ENCODE results near the gene VWA5A.

Gene VWA5A

GRCh38 chr11:124170801-124171586 is 55.7 kb downstream of the VWA5A start:
- no peak for DNase-seq

- DNase-seq: no peak
These were observed 56.9 kb downstream of the VWA5A start for GRCh38 chr11:124172101-124172500.

- no peak for DNase-seq
These were observed 57.3 kb downstream of the VWA5A start for GRCh38 chr11:124172599-124172998.

DNA sequence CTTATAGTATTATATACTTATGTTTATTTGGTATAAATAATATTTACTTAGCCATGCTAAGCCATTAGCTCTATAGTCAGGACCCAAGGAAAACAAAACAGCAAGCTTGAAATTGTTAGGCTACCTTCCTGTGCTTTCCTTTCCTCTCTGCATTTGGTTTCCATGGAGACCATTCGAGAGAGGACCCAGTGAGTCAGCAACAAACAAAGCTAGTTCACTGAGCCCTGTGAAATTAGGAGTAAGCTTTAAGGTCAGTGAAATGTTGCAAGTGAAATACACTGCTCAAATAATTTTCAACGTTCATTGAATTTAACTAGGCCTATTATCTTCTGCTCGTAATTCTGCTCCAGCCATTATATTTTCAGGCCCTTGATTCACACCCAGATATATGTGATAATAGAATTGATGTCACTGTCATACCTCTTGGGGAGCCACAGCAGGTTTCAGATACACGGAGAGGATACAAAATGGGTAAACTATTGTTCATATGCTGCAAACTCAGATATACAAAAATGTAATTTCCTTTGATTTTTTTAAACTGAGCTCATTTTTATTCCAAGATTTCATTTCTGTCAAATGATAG is 58.8 kb downstream of the VWA5A start:
- peak; percentile 95 for DNase-seq

DNA sequence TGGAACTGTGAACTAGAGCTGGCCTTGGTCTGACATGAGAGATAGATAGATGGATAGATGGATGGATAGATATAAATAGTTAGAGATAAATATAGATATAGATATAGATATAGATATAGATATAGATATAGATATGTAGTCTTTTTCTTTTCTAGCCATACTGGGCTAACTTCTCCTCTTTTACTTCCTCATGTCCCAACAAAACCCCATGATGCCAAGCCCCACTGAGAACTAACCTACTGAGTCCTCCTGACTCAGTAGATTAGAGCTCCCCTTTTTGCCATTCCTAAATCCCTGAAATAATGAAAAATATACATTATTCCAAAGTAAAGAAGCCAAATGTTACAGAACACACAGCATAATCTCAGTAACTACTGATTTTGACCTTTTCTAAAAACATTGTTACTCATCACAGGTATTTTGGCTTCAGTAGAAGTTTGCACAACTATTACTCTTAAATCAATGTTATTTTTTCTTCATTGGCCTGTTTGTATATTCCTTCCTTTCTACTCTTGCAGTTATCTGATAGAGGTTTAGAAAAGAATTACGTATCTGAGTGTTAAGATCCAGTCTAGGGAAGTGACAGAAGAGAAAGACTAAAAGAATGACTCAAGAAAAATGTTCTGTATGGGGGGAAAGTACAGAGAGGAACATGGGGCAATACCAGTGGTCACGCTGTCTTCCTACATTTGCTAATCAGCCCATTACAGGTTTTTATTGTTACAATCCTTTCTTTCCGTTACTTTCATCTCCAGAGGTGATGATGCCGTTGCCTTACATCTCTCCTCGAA is 61.9 kb downstream of the VWA5A start:
- no peak for DNase-seq

GRCh38 chr11:124179310-124179709 is 64.1 kb downstream of the VWA5A start:
- DNase-seq: no peak

DNA sequence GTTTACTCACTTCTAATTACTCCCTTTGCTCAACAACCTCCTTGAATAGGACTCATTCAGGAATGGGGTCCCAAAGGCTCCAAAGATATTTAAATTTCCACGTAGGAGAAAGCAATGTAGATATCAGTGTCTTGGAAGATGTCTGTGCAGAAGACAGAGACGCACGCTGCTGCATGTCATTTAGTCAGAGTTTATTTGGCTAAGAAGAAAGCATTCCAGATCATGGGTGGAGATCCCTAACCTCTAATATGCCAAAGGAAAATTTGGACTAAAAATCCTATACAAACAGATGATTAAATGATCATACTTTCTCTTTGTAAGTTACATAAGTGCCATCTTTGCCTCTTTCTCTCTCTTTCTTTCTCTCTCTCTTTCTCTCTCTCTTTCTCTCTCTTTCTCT is 67.8 kb downstream of the VWA5A start, which contains the start of gene OR10D3:
Gene OR10D3 (plus strand): TSS at position 278 of the 400 bp plus-strand sequence. CDS start 1,925 bp downstream, outside the sequence.
- no peak for DNase-seq

GRCh38 chr11:124190298-124191139 is 75.3 kb downstream of the VWA5A start:
- DNase-seq: no peak

DNA sequence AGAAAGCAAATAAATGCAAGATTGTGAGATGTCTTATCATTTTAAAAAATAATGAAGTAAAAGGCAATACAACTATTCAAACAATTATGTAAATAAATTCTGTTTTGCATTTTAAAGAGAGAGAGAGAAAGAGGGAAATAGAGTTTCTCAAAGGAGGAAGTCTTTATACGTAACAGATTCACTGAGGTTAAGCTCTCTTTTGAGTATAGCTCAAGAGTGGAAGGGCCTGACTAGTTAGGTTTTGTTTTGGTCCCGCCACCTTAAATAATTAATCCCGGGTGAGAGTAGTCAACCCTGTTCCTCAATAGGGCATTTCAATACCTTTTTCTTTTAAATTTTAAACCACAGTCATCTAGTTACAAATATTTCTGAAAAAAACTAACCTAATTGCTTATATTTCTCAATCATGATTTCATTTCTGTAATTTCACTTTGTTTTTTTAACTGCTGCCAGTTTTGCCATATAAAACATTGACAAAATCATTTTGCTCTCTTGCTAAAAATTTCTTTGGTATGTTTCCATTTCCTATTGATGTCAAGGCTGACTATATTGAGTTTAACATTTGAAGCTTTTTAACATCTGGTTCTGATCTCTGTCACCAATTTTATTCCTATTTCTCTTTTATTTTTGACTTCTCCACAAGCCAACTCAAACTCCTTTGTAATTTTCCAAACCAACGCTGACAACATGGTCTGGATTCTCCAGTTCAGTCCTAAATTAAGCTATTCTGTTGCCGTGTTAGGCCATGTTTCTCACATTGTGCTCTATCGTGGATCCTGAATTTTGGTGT is 78.2 kb downstream of the VWA5A start:
- DNase-seq: no peak

DNA sequence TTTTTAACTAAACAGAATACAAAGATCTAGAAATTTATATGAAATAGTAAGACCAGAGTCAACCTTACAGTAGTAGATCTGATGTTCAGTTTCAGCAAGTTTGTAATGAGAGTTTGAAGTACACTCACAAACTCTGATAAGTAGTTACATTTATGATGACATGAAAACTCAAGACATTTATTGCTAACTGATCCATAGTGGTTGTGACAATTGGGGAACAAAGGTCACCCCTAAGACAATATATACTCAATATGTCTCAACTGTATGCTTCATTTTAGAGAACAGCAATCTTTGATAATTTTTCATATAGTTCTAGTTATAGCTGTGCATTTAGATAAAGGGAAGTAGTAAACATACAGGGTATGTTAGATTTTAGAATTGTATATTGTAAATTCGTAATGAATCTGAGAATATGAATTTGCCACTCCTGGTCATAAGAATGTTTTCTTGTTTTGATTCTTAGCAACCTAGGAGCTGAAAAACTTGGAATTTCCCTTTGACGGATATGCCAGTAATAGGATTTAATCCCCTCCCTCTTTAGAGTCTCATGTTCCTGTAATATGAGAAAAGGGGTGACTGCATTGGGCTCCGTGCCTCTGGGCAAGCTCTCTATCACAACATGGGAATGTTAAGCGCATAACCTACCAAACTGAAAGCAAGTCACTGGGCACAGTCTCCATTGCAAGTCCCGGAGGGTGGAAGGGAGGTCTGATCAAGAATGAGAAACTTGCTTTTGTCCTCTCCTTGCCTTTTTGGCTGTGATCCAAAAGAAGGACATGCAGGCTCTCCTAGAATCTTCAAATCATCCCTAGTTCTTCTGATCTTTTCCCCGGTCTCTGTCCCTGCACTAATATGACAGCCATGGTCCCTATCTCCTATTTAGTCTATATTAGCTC is 79.3 kb downstream of the VWA5A start:
- no peak for DNase-seq

DNA sequence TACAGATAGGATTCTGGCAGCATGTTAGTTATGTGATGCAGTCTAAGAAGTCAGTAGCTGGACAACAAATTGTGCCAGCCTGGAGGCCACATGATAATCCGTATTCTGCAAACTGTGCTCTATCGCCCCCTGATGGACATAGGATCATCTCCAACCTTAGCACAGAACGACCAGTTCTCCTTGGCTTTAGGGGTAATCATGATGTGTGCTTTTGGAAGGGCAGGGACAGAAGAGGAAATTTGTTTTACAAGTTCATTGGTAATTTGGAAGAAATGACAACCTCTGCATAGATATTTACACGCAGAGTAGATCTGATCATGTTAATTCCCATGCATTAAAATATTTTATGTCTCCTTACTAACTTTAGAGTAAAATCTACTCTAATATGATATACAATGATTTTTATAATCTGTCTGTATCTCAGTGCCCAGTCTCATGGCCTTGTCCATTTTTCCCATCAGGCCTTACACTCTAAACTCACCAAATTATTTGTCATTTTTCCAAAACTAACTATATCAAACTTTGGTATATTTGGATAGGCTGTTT is 80.0 kb downstream of the VWA5A start:
- peak; percentile 71 for DNase-seq

Measured in NCI-H1105 treated with DMSO at 0.1 percent for 48 hours (cell line).